Suppressor macrophage (primary cell): ENCODE measurements around the gene NRXN3.
A peak's percentile ranks its signal among the peaks of the same experiment; 100 is the strongest.

ENCODE experiments used
- DNase-seq, 4 experiments: peaks; one replicate each; pipeline ENCODE4 v3.0.0-alpha.2; 2020 to 2022

NRXN3 gene

DNA sequence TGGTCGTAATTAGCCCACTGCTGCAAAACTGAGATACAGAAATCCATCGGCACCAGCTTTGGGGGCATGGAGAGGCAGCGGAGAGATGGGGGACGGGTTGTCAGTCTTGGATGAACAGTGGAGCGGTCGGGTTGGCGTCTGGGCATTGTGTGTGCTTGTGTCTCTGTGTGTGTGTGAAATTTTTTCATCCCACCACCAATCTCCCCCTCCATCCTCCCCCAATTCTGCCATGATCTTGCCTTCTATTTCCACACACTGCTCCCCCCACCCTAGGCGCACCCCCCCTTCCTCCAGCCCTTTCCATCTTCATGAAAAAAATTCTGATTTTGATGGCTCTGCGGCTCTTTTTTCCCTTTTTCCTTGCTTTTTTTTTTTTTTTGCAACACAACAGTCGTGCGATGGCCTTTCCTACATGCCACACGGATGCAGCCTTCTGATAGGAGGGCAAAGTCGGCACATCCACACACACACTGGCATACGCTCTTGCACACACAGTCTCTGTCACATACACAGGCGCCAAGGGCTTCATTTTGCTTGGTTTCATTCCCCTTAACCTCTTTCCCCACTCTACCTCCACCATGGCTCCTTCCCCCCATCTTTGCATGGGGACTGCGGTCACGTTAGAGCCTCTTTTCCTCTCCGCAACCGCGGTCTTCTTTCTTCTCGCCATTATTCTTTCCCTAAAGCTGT, 3.3 kb downstream of the NRXN3 start:
- no peak for DNase-seq

DNA sequence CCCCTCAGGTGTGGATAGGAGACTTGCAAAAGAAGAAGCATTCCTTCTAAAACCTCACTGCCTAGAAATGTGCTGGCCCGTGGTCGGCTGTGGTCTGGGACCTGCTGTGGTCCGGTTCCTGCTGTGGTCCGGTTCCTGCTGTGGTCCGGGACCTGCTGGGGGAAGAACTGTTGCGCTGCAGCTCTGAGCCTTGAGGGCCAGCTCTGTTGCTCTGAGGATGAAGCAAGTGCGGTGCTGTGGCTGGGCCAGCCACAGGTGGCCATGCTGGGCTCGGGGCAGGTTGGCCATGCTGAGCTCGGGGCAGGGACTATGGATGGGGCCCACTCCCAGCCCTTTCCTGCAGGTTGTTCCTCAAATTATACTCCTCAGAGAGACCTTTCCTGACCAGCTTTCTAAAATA, 5.2 kb downstream of the NRXN3 start:
- DNase-seq = no peak

DNA sequence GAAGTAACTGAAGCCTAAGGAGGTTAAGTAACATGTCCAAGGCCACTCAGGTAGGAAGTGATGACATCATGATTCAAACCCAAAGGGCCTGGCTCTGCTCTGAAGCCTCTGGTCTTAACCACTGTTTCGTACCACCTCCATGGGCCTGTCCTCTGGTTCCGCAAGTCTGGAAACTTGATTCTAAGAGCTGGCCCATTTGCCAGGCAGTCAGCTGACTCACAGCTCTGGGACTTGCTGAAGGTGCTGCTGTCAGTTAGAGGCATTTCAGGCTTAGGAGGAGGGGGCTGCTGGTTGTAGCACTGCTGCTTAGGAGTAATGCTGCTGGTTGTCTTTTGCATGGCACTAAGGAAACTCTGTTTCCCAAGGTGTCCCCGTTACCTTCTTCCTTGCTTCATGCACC, 7.9 kb downstream of the NRXN3 start:
- DNase-seq = no peak

DNA sequence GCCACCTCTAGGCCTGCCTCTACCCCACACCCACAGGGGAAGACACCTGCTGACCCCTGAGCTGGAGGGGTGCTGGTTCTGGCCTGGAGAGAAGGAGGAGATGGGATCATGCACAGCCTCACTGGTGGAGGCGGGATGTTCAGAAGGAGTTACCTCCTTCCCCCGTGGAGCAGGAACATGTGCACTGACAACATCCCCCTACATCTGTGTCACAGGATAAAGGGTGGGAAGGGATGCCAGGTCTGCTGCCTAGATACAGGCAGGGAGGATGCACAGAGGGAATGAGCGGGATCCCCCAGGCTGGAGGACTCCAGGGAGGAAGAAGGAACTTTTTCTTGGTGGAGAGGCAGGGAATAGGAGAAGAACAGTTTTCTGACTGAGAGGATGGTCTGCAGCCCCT, 8.8 kb downstream of the NRXN3 start:
- DNase-seq = no peak

DNA sequence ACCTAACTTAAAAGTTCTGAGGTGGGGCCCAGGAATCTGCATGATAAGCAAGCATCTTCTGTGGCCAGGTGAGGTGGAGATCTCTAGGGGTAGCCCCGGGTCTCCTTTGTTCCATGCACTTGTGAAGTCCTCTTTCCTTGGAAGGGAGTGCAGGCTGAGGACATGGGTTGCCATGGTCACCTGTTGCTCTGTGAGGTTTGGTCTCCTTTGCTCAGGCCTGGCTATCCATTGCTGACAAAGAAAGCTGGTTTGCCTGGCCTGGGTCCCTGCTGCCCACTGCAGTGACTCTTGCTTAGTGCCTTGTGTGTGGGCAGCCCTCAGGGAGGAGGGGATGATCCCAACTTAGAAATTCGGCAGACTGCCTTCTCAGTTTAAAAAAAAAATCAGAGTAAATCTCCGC, 11.1 kb downstream of the NRXN3 start:
- DNase-seq = no peak

DNA sequence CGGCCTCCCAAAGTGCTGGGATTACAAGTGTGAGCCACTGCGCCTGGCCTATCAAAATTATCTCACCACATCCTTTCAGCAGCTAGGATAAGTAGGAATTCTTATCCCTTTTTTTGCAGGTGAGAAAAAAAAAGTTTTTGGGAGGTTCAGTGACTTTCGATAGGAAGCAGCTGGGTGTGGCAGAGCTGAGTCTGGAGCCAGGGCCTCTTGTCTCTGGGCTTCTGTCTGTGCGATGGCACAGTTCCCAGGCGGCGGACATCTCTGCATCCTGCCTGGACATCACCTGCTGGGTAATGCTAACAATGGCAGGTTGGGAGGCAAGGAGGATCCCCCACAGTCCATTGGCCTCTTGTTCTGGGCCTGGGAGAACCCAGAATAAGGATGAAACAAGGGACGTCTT, 12.5 kb downstream of the NRXN3 start:
- no peak for DNase-seq

DNA sequence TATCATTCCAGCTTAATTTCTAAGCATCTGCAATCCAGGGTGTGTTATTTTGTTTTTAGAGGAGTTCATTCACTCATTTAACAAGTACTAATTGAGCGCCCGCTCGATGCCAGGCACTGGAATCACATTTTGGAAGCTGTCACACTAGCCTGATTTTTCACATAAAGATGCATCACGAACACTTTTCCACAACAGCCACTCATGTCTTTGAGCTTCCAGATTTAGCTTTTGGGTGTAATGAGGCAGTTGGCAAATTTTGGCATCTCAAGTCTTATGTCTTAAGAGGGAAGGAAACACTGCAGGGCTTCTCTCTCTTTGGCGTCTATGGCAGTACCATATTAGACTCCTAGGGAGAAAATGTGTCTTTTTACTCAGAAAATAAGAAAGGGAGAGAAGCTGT, 14.0 kb downstream of the NRXN3 start:
- no peak for DNase-seq

DNA sequence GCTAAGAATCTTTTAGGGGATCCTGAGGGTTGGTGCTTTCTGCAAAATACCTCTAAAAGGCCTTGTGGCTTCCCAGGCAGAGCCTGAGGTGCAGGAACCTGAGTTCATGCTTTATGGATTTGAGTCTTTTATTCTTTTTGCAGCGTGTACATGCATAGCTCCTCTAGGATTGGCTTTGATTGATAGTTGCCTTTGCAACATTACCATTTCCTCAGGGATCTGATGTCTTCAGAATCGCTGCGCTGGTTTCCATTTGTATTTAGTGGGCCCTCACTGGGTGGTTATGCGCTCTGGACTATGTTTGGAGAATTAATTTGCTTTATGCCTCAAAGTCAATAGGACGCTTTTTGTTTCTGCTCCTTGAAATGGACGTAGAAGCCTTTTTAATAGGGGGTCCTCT, 16.1 kb downstream of the NRXN3 start:
- no peak for DNase-seq

DNA sequence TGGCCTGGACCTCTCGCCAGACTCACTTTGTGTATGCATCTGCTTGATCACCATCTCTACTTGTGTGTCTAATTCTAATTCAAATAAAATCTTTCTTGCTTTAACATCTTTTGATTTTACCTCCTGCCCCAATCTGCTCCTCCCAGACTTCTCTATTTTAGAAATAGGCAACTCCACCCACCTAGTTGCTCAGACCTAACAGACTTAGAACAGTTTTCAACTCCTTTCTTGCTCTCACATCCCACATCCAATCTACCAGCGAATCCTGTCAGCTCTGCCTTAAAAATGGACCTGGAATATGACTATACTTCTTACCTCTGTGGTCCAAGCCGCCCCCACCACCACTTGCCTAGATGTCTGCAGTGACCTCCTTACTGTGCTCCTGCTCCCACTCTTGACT, 18.7 kb downstream of the NRXN3 start:
- no peak for DNase-seq

DNA sequence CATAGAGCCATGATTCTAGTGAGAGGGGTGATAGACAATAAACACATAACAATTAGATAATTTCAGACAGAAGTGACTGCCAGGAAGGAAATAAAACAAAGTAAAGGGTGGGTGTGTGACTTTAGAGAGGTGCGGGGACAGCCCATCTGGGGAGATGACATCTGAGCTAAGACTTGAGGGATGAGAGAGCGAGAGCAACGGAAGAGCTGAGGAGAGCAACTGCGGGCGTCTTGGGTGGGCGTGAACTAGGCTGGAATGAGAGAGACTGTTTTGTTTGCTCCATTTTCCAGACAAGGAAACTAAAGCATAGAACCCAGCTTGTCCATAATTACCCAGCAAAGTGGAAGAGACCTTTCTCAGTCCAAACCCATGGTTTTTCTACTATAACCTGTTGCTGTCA, 25.3 kb downstream of the NRXN3 start:
- no peak for DNase-seq

DNA sequence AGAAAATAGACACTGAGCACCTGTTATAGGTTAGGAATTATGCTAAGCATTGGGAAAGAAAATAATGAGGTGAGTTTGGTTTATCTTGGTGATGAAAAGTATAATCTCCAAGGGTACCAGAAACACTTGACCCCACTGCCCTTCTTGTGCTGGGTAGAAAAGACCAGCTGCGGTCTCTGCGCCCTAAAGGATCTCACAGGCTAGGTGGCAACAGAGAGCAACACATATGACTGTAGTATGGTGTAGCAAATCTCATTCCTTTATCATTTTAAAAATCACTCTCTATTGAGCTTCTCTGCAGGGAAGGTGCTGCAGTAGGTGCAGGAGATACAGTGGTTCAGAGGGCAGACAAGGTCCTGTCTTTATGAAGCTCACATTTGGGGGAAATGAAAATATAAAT, 26.1 kb downstream of the NRXN3 start:
- DNase-seq = no peak

DNA sequence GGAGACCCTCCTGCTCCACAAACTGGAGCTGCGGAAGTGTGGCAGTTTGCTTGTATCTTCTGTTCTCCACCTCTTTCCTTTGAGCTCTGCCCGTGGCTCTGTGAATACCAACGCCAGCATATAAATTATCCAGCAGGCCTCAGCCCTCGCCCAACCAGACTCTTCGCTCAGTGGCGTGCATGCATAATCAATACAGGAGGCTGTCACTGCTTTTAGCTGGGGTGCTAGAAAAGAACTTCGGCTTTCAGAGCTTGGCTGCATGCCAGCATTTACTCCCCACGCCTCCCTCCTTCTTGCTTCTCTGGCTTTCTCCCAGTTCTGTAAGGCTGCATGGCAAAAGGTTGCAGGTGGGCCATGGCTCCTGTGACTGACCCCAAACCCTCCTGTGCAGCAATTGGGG, 26.9 kb downstream of the NRXN3 start:
- no peak for DNase-seq

DNA sequence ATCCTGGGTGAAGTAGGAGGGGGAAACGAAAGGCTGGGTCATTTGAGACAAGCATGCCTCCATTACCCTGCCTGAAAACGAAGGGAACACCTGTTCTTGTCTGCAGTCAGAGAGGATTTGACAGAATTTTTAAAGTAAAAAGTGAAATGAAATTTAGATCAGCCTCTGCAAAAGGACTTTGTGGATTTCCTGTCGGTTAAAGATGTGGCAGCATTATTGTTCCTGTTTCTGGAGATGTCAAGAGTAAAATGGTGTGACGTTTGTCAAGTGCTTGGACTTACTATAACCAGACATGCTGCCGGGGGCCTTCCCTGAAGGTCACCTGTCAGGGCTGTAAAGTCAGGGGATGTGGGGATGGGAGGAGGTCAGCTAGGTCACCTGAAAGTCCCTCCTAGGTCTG, 32.0 kb downstream of the NRXN3 start:
- peak in 1 of 4 experiments; percentile 21 for DNase-seq

DNA sequence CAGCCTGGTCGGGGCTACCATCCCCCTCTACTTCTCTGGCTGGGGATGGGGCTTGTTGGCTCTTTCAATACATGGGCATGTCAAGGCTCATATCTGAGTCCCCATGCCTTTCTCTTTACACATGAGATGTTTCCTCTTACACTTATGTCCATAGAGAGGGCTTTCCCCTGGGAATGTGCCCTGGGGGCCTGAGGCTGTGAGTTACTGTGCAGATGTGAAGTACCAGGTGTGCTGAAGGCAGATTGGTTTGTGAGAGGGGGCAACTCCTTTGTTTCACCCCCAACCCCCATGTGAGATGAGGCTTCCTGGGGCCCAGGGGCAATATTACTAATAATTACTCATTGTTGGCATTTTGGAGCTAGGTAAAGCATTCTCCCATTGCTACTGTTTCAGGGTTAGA, 32.8 kb downstream of the NRXN3 start:
- DNase-seq = no peak

DNA sequence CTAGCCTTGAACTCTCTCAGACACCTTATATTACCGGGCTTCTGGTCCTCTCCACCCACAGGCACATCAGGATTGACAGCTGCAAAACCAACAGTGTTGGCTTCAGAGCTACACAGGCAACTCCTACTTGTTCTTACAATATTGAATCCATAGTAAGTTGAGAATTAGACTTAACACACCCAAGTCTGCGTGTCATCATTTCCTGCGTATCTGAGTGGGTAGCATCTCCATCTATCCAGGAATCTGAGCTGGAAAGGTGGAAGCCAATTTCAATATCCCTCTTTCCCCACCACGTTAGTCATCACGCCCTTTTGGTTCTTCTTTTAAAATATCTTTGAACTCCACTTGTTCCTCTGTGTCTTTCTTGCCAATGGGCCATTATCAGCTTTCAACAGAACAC, 37.2 kb downstream of the NRXN3 start:
- no peak for DNase-seq

DNA sequence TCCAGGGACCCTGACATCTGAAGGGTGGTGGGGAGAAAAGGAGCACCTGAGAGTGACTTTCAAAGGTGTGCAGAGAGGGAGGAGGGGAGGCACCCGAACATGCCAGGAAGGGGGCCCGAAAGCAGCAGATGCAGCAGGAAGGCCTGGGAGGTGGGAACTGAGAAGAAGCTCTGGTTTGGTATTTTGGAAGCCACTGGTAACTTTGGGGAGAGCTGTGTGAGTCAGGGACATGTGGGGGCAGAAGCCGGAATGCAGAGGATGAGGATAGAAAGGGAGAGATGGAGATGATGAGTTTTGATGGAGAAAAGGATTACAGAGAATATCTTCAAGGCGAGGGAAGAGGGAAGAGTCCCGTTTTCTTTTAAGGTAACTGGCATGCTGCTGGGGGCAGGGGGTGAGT, 50.1 kb downstream of the NRXN3 start:
- DNase-seq = no peak

DNA sequence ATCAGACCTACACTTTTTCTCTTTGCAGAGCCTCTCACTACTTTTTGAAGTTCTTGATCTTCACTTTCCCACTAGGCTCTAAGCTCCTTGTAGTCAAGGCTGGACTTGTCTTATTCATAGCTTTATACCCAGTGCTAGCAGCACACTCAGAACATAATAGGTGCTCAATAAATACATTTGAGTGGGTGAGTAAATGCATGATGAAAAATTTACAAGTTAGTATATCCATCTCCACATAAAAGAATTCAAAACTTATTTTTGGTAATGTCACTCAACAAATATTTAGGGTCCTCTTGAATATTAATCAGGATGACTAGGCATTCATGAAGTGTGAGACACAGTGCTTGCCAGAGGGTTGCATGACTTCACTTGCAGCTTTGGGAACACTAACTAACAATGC, 52.6 kb downstream of the NRXN3 start:
- no peak for DNase-seq

DNA sequence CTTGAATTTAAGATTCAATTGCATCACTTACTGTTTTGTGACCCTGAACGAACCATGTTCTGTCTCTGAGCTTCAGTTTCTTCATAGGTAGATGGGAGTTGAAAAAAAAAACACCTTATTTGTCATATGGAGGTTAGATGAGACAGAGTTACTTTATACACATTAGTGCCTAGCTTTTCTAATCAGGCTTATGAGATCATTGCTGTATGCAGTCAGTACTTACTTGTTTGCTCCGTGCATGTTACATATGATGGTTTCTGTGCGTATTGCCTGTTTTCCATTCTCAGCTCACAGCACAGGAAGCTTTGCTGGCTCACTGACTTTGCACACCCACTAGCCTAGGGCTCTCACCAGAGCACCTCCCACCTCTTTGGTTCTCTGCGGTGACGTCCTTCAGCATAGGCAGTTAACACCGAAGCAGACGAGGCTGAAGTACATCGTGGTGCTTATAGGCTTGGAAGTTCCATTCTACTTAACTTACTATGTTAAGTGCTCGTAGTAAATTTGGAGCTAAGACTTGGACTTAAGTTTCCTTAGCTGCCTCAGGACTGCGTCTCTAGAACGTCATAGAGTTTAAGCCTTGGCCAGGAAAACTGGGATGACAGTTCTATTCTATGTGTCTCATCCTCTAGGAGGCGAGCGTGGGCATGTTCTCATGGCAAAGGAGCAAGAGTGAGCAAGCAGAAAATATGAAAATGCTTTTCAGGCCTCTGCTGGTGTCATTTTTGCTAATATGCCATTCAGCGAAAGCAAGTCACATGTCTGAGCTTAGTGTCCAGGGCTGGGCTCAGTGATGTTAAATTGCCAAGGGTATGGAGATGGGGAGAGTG, 57.3 kb downstream of the NRXN3 start:
- no peak for DNase-seq

DNA sequence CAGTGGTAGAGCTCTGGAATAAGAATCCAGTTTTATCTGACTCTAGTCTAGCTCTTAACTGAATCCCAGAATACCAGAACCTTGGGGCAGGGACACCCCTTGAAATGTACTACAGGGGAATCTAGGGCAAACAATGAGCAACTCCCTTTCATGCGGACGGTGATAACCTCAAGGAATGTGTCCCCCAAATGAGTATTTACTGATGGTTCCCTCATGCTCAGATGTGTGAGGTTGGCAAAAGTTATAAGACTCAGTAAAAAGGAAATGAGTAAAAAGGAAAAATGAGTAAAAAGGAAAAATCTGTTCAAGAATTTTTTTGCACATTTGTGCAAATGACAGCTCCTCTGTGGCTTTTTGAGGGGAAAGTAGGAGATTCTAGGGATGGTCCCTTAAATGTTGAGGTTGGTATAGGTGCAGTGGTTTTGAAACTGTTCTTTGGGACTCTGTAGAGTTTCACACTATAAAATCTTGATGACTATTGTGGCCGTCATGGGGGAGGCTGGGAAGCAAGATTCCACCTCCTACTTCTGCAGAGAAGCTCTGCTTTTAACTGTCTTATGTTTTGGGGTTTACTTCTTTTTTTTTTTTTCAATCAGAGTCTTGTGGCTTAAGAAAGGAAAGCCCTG, 58.6 kb downstream of the NRXN3 start:
- no peak for DNase-seq

DNA sequence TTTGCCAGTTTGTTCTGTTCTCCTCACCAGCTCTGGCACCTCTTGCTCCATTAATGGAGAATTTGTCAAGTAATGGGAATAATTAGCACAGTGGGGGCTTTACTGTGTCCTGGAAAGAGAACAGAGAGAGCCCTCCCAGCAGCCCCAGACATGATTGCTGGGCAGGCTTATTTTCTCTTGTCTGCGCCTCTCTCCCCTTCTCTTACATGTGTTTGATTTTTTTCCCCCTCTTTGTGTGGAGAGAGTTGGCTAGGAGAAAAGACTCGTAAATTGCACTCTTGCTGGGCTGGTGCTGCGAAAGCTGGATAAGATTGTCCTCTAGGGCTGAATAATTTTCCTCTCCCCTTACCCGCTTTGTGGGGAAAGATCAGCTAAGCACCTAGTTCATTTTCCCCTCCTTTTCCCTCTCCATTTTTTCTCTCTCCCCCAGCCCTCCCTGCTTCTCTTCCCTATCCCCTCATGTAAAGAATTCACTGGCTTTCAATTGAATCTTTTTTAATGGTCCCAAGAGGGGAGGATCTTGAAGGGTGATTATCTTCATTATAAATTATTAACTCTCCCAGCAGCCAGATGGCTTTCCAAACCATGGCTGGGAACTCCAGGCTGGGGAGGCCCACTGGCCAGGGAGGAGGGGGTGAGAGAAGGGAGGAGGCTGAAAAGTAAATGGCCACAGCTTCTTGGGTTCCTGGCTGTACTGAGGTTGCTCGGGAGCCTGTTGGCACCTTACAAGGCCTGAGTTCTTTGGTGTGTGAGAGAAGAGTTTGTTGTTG, 62.2 kb downstream of the NRXN3 start:
- DNase-seq = no peak

DNA sequence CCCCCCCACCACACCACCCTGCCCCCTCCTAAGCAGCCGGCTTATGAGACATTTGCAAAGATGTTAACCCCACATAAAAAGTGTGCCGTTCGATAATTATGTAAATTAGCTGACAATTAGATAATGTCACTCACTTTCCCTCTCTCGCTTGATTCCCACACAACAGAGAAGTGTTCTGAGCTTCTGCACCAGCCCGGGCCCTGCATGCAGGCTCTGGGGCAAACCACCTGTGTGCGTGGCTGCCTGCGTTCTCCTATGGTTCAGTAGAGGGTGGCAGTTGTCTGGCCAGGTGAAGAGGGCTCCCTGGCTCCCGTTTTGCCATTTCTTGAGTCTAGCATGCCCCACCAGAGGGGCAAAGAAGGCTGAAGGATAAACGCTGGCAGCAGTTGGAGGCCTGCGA, 68.0 kb downstream of the NRXN3 start:
- no peak for DNase-seq

DNA sequence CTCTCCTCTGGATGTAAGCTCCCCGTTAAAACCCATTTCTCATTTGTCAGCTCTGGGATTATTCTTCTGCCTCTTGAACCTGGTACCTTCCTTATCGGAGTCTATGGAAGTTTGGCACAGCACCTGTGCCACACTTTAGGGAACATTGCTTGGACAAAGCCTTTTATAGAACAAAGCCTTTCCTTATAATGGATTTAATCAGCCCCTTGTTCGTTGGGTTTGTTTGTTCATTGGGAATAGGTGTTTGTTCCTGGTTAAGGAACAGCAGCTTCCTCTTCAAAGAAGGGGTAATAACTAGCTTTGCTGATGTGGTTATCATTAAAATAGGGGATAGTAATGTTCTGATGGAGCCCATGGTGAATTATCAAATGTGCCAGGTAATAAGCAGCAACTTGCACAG, 70.4 kb downstream of the NRXN3 start:
- no peak for DNase-seq

DNA sequence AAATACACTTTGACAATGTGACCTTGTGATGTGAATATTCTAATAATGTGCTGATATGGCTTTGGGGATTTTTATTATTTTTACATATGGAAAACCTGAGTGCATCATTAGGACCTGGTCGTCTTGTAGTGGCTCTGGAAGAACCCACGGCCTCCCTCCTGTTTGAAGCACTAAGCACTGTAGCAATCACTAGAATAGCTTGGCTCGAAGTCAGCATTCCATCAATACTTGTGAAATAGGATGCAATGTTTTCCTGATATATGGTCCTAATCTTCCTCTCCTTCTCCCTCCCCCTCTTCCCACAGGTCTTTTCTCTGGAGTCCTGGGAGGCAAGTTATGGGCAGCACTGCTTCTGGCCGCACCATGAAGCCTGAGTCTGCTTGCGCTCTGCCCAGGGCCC, 71.9 kb downstream of the NRXN3 start:
- DNase-seq = no peak
